GM23338 (cell line): ENCODE data around the gene PGBD2.
A peak's percentile ranks its signal among the peaks of the same experiment; 100 is the strongest.

Source experiments
- CREB1 ChIP-seq: fragments of 250-450 bp; sonication (Bioruptor Pico); IDR thresholded peaks from 2 replicates; pipeline ENCODE4 v1.5.0; 2020; ENCODE audit warnings: low read depth, mild to moderate bottlenecking, moderate library complexity
- CTCF ChIP-seq, 2 experiments: fragments of 200-600 bp in 1 of 2; sonication (generic) in 1 of 2; conservative IDR thresholded peaks; 2 replicates each; pipeline versions ENCODE4 v1.5.1 to v1.6.1; 2016 to 2017; ENCODE audit warnings: antibody characterized with exemption in 2 of 2, low read depth in 2 of 2, mild to moderate bottlenecking in 2 of 2, moderate library complexity in 1 of 2
- JUNB ChIP-seq: IDR thresholded peaks from one replicate; pipeline ENCODE4 v1.6.1; 2016; ENCODE audit warnings: antibody characterized with exemption; ENCODE audit not compliant: unreplicated experiment

GRCh38 chr1:248906753-248907661 lies 972 bp downstream of the PGBD2 start:
- no peak for TF ChIP-seq JUNB
- no peak for TF ChIP-seq CTCF (conservative IDR thresholded peaks at IDR 0.05; ENCODE audit: low read depth in 2 of 2)
- TF ChIP-seq CREB1 (CRISPR knock-in tag): peak; percentile 72; the same call in 1 of the 2 replicates
